Activated CD4-positive, alpha-beta T cell treated with anti-CD3 and anti-CD28 coated beads for 48 hours (primary cell): ENCODE measurements around the gene CHD9.
"Not testable (repeated sequence)": the region's sequence is repeated elsewhere in the genome, so short reads cannot be mapped to it uniquely, and the experiment has no call there.

Experiments
- DNase-seq: peaks from one replicate; pipeline ENCODE4 v3.0.0-alpha.2; 2020

The CHD9 gene

DNA sequence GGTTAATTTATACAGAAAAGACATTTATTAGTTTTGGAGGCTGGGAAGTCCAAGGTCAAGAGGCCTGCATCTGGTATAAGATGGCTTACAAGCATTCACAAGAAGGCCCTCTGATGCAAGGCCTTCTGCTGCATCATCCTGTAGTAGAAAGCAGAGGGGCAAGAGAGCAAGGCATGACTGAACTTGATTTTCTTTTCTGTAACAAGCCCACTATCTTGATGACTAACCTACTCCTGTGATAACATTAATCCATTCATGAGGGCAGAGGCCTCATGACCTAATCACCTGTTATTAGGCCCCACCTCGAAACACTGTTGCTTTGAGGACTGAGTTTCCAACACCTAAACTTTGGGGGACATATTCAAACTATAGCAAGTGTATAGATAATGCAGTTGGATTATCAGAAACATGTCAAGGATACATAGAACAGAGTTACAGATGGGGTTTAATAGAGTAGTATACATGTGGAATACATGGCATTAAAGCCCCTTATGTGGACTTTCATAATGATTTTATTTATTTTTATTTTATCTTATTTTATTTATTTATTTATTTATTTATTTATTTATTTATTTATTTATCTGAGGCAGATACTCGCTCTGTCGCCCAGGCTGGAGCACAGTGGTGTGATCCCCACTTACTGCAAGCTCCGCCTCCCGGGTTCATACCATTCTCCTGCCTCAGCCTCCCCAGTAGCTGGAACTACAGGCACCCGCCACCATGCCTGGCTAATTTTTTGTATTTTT lies 88.2 kb downstream of the CHD9 start:
- no peak for DNase-seq

DNA sequence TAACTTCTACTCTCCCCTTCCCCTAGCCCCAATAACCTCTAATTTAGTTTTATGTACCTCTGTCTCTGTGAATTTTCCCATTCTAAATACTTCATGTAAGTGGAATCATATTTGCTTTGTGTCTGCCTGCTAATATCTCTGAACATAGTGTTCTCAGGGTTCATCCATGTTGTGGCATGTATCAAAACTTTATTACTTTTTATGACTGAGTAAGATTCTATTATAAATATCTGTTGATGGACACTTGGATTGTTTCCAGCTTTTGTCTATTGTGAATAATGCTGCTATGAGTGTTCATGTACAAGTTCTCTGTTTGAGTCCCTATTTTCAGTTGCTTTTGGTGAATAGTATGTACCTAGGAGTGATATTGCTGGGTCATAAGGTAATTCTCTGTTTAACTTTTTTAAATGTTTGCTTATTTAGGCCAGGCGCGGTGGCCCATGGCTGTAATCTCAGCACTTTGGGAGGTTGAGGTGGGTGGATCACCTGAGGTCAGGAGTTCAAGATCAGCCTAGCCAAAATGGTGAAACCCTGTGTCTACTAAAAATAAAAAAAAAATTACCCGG lies 92.8 kb downstream of the CHD9 start:
- DNase-seq: no peak

DNA sequence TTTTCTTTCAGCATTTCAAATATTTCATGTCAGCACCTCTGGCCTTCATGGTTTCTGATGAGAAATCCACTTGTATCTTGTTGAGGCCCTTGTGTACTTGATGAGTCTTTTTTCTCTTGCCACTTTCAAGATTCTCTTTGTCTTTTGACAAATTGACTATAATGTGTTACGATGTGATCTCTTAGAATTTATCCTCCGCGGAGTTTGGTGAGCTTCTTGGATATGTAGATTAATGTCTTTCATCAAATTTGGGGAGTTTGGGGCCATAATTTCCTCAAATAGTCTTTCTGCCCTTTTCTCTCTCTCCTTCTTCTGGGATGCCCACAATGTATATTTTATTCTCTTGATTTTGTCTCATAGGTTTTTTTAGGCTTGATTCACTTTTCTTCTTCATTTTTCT lies 96.0 kb downstream of the CHD9 start:
- no peak for DNase-seq

DNA sequence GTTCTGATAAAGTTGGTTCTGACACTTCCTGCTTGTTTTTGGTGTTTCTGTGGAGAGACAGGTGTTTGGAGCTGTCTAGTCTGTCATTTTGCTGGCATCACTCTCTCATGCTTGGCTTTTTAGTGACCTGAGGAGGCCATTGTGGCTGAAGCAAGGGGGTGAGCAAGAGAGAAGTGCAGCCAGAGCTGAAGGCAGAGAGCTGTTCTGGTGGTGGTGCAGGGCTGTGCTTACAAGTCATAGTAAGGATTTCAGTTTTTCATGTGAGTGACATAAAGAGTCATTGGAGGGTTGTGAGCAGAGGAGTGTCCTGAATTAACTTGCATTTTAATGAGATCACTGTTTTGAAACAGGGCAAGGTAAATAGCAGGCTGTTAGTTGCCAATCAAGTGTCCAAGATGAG lies 97.5 kb downstream of the CHD9 start:
- DNase-seq: no peak

DNA sequence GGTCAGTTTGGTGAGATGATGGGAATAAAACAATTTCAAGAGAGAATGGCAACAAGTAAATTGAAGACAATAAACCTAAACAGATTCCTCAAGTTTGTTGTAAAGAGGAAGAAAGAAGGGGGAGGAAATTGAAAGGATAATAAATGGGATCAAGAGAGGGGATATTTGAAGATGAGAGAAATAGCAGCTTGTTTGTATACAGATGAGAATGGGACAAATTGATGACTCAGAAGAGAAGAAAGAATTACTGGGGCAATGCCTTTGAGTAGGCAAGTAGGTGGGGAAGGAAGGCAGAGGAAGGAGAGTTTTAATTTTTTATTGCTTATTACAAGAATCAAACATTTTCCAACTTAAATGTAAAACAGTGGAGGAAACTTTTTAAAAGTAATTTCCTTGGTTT lies 98.3 kb downstream of the CHD9 start:
- DNase-seq: no peak

DNA sequence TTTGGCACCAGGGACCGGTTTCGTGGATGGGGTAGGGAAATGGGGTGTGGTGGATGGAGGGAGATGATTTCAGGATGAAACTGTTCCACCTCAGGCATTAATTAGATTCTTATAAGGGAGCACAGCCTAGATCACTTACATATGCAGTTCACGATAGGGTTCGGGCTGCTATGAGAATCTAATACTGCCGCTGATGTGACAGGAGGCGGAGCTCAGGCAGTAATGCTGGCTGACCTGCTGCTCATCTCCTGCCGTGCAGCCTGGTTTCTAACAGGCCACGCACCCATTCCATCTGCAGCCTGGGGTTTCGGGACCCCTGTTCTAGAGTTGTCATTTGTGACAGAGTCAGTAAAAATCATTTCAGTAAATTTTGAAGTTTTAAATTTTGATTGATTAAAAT lies 99.7 kb downstream of the CHD9 start:
- no peak for DNase-seq

DNA sequence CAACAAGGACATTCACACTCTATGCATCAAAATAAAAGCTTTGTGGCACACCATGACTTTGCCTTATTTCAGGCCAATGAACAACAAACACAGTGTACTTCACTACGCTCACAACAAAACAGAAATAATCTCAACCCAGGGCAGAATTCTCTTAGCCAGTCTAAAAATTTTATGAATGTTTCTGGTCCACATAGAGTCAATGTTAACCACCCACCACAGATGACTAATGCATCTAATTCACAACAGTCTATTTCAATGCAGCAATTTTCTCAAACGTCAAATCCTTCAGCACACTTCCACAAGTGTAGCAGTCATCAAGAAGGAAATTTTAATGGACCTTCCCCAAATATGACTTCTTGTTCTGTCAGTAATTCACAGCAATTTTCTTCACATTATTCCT lies 101.7 kb downstream of the CHD9 start:
- no peak for DNase-seq

DNA sequence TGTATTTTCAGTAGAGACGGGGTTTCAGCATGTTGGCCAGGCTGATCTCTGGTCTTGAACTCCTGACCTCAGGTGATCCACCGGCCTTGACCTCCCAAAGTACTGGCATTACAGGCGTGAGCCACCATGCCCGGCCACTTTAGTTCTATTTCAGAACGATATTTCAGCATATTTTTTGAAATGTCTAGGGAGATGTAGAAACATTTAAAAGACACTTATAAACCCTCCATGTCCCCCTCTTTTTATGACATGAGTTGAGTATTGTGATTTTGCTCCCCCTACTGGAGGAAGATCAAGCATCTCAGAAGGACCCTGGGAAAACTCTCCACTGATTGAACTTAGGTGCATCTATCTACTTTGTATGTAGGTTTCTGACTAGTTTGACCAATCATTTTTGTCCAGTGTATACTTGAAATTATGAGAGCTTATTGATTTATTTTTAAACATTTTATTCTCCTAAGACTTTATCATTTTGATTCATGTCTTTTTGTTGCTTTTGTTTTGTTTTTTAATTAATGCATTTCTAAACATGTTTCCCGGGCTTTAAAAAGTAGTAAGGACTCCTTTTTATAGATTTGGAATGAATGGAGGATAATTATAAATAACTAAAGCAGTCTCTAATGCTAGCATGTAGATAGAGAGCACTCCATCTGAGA lies 105.1 kb downstream of the CHD9 start:
- DNase-seq: no peak

DNA sequence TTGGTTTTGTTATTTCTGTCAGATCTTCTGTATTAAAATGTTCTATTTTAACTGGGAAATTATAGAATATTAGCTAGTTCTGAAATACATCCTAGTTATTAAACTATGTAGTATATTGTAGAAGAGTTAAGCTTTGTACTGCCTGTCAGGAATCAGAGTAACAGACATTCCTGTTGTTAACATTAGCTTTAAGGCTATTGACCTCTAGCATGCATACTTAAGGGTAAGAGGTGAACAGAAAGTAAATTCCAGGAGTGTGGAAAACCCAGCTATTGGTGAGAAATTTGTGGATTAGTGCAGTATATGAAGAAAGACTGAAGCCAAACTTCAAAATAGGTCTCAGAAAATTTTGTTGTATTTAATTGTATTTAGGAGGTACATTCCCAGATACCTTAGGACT lies 111.3 kb downstream of the CHD9 start:
- no peak for DNase-seq

DNA sequence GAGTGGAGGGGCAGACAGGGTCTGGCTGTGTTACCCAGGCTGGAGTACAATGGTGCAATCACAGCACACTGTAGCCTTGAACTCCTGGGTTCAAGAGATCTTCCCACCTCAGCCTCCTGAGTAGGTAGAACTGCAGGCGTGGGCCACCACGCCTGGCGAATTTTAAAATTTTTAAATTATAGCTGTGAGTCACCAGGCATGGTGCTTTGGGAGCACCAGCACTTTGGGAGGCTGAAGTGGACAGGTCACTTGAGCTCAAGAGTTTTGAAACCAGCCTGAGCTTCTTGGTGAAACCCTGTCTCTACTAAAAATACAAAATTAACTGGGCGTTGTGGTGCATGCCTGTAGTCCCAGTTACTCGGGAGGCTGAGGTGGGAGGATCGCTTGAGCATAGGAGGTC lies 114.0 kb downstream of the CHD9 start:
- no peak for DNase-seq

DNA sequence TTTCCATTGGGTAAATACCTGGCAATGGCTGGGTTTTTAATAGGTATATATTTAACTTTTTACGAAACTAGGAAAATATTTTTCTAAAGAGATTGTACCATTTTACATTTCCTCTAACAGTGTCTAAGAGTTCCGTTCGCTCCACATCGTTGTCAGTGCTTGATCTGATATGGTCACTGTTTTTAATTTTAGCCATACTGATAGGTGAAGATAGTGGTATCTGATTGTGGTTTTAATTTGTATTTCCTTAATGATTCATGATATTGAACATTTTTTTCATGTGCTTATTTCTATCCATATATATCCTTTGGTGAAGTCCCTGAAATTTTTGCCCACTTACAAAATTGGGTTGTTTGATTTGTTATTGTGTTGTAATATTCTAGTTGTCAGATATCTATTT lies 117.7 kb downstream of the CHD9 start:
- DNase-seq: no peak

DNA sequence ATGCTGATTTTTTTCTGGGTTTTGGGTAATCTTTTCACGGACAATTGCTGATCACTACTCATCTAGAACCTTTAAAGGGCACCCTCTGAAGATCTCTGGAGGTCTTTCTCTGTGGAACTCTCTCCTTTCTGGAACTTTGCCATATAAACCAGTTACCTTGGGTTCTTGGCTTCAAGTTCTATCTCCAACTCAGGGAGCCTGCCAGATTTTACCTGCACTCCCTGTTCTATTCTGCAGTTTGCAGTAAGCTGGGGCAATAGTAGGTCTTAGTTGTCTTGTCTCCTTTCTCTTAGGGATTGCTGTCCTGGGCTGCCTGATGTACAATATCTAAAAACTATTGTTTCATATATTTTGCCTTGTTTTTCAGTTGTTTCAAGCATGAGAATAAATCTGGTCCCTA lies 120.3 kb downstream of the CHD9 start:
- DNase-seq: no peak

DNA sequence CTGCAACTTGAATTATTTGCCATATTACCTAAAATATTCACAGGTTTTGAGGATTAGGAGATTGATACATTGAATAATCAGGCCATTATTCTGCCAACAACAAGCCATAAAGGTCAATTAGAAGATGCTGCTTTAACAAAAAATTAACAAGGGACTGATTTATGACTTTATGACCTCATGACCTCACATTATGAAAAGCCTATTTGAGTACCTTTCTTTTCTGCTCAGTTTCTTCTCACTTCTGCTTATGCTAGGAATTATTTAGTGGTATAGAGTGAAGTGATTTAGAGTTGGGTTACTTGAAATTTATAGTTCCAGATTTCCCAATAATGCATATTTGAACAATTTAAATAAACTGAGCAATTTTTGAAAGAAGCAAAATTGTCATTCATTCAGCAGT lies 121.6 kb downstream of the CHD9 start:
- DNase-seq: no peak

DNA sequence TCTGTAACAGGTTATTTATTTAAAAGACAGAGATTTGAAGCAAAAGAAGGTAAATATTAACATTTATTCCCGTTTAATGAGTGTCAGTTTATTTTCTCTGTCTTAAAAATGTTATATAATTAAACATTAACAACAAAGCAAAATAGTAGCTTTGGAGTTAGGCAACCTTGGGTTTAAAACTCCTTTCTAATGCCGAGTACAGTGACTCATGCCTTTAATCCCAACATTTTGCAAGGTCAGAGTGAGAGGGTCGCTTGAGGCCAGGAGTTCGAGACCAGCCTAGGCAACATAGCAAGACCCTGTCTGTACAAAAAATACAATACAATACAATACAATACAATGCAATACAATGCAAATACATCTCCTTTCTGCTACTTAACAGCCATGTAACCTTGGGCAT lies 128.7 kb downstream of the CHD9 start:
- DNase-seq: no peak

DNA sequence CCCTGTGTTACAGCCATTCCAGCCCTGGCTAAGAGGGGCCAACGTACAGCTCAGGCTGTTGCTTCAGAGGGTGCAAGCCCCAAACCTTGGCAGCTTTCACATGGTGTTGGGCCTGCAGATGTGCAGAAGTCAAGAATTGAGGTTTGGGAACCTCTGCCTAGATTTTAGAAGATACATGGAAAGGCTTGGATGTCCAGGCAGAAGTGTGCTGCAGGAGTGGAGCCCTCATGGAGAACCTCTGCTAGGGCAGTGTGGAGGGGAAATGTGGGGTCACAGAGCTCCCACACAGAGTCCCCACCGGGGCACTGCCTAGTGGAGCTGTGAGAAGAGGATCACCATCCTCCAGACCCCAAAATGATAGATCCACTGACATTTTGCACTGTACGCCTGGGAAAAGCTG lies 130.9 kb downstream of the CHD9 start:
- not testable (repeated sequence) for DNase-seq

DNA sequence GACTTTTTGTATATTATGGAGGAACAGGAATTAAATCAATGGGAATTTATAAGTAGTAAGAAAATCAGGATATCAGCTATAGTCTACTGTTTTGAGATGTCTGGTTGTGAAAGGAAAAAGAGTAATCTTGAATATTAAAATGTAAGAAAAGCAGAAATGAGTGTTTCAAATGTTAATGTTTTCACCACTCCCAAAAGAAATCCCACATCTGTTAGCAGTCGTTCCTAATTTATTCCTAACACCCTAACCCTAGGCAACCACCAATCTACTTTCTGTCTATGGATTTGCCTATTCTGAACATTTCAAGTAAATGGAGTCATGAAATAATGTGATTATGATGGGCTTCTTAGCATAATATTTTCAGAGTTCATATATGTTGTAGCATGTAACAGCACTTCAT lies 133.0 kb downstream of the CHD9 start:
- no peak for DNase-seq

DNA sequence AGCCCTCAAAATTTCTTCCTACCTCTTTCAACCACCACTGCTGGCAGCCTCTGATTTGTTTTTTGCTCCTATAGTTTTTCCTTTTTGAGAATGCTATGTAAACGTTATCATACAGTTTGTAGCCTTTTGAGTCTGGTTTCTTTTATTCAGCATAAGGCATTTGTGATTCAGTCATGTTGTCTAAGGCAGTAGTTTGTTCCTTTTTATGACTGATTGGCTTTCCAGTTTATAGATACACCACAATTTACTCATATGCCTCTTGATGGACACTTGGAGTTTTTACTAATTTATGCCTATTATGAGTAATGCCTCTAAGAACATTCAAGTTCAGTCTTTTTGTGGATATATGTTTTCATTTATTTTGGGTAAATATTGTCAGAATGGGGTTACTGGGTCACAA lies 136.6 kb downstream of the CHD9 start:
- no peak for DNase-seq

DNA sequence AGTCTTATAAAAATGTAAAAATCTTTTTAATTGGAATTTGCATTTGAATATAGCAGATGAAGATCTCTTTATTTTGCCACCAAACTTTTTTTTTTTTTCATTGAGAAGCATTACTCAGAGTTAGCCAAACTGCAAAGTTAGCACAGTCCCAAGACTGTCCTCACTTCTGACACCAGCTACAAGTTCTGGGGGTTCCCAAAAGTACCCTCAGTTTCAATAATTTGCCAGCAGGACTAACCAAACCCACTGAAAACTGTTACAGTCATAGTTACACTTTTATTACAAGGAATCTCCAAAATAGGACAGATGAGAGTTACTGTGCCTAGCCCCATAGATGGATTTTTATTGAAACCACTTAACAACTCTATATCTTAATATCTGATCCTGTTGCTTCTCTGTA lies 144.1 kb downstream of the CHD9 start:
- no peak for DNase-seq

DNA sequence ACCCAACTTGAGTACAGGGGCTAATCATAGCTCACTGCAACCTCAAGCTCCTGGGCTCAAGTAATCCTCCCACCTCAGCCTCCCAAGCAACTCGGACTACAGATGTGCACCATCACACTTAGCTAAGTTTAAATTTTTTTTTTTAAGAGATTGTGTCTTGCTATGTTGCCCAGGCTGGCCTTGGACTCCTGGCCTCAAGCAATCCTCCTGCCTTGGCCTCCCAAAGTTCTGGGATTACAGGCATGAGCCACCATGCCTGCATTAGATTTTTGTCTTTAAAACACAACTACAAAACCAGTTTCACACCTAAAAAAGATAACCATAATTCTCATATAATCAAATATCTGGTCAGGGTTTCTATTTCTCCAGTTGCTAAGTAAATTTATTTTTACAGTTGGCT lies 147.1 kb downstream of the CHD9 start:
- no peak for DNase-seq

DNA sequence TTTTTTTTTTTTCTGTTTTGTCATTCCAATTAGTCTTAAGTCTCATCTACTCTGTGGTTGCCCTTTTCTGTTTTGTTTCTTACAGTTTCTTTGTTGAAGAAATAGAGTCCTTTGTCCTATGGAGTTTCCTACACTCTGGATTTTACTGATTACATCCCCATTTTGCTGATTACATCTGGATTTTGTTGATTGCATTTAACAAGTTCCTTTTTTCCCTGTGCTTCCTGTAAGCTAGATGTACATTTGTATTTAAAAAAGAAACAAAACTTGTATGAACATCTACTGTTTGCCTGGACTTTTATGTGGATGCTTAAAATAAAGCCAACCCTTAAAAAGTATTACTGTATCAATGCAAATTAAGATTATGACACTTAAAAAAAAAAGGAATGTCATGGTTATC lies 147.6 kb downstream of the CHD9 start:
- no peak for DNase-seq

DNA sequence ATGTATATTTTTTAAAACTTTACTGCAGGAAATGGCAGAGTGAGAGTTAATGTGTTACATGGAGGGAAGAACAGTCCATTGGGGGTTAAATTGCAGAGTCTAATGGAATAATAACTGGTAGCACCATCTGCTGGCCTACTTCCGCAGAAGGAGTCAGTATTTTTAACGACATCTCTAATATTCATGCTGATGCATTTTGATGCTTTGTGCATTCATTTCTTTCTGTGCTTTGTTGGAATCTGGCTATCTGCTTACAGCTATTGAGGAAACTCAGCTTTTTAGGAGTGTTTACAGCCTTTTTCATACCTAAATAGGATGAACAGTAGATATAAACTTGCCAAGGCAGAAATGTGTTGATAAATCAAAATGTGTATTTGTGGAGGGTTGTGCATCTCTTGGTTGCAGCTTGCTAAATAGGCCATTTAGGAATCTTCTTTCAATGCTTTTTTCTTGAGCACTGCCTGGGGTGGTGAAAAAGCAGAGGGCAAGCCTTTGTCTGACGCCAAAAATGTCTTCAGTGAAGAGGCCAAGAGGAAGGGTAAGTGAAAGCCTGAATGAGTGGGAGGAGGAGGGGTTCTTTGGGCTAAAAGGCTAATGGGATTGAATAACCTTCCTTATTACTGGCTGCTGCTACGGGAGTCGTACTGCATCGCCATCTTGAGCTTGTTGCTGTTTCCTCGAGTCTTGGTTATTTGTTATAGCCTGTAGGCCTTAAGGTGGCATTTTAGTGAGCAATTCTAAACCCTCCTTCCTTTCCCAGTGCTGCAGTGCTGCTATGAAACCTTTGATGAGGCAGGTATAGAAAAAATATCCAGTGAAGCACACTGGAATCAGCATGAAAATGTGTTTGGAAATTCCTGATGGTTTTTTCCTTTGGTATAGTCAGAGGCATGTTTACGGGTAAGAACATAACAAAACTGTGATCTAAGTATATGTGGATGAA lies 153.3 kb downstream of the CHD9 start:
- no peak for DNase-seq

DNA sequence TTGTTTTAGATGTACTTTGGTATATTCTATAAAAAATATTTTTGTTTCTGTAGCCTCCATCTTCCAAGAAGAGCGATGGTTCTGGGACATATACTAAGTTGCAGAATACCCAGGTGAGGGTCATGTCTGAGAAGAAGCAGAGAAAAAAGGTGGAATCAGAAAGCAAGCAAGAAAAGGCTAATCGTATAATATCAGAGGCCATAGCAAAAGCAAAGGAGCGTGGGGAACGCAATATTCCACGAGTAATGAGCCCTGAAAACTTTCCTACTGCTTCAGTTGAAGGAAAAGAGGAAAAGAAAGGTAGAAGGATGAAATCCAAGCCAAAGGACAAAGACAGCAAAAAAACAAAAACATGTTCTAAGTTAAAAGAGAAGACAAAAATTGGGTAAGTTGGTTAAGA lies 154.6 kb downstream of the CHD9 start:
- no peak for DNase-seq

DNA sequence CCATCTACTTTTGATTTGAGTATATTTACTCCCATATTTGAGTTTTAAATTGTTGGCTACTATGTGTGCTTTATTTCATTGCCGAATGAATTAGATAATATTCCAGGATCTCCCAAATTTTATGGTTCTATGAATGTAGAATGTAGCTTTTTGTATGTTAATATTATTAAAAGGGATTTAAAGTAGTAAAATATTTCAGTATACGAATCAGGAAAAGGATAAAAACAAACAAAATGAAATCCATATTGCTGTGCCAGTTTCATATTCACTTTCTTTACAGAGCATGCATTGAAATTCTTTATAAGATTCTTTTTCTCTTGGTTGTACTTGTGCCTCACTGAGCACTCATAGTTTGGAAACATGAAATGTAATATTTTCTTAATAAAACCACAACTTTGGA lies 155.1 kb downstream of the CHD9 start:
- DNase-seq: no peak

DNA sequence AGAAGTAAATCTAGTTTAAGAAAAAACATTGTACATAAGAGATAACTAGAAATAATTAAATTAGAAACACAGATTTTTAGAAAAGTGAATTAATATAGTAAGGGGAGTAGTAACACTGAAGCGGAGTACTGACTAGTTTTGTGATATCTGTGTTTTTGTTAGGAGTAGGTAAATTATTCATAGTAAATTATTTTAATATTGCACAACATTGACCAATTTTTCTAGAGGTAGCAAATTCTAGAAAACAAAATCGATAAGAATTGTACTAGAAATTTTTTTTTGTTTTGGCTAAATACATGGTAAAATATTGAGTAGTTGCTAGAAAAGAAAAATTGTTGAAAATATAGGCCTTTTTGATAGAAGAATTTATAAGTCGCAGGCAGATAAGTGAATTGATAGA lies 156.5 kb downstream of the CHD9 start:
- no peak for DNase-seq
